Activated B cell treated with CpG ODN at 0.5 μM for 24 hours (primary cell): Measurements from ENCODE around the gene ZNF677. TPM values are rescaled to one million over a fixed set of nuclear protein-coding genes. Genes with fewer than 3 reads are reported as not detected.
"Not testable (repeated sequence)": the region's sequence is repeated elsewhere in the genome, so short reads cannot be mapped to it uniquely, and the experiment has no call there.

ENCODE experiments used
- ATAC-seq: fragments of 200-7000 bp; cut with Tn5 transposase; one replicate; pipeline ENCODE4 v1.10.0; 2021; ENCODE audit warnings: low read depth, mild to moderate bottlenecking, moderate library complexity
- CTCF ChIA-PET: fragments of 350-600 bp; sonication (Branson Sonifier 250); formaldehyde crosslinking; loops from one replicate; lab custom pipeline; 2021; ENCODE audit warnings: antibody characterized with exemption; lab: Charles Lee
- POLR2A ChIA-PET: fragments of 350-600 bp; sonication (Branson Sonifier 250); formaldehyde crosslinking; loops from one replicate; lab custom pipeline; 2021; ENCODE audit warnings: antibody characterized with exemption; lab: Charles Lee
- DNase-seq: peaks from one replicate; pipeline ENCODE4 v3.0.0; 2022
- H3K27ac Mint-ChIP-seq: one replicate; pipeline ENCODE4 v1.8.0; 2020; ENCODE audit warnings: mixed read lengths
- H3K27me3 Mint-ChIP-seq: one replicate; pipeline ENCODE4 v1.8.0; 2021; ENCODE audit warnings: mixed read lengths
- H3K36me3 Mint-ChIP-seq: one replicate; pipeline ENCODE4 v1.8.0; 2021; ENCODE audit warnings: low read depth, mixed read lengths
- H3K4me1 Mint-ChIP-seq: one replicate; pipeline ENCODE4 v1.8.0; 2021; ENCODE audit warnings: mixed read lengths
- H3K4me3 Mint-ChIP-seq: one replicate; pipeline ENCODE4 v1.8.0; 2020; ENCODE audit warnings: mild to moderate bottlenecking, mixed read lengths
- H3K9me3 Mint-ChIP-seq: one replicate; pipeline ENCODE4 v1.8.0; 2020; ENCODE audit warnings: mixed read lengths
- CTCF ChIP-seq: fragments of 200-600 bp; IDR thresholded peaks from one replicate; pipeline ENCODE4 v1.8.0; 2022; ENCODE audit warnings: antibody characterized with exemption, mild to moderate bottlenecking
- intact Hi-C: fragments of 100-400 bp; cut with micrococcal nuclease; formaldehyde crosslinking; loops from one replicate; pipeline ENCODE4 v1.15.1; 2024
- total RNA-seq: library from RNA; stranded (reverse); gene quantifications from 2 replicates; pipeline ENCODE4 v1.2.3, GENCODE V29; 2022

ZNF677 gene
- total RNA-seq, 1 donor from 2014 or later, result 13.7 TPM

GRCh38 chr19:53195265-53195903 lies 59.3 kb downstream of the ZNF677 start:
- TF ChIP-seq CTCF, result no peak
- DNase-seq (peak; percentile 50), ATAC-seq (peak; percentile 48)
- peak overlapping the region; percentile 30 for H3K27ac Mint-ChIP-seq
- H3K4me3 Mint-ChIP-seq, result peak overlapping the region; percentile 39
- peaks cover 7% of the 10 kb centered on the region for H3K9me3 Mint-ChIP-seq
- H3K36me3 Mint-ChIP-seq, result peaks cover 45% of the 10 kb centered on the region
- POLR2A ChIA-PET, result interaction anchor here (0.6 to 1.0 kb wide), 6 partner anchors 60 to 341 kb away, joined by 3 to 4 read pairs (median 3); no protein-coding TSS in a partner anchor
- intact Hi-C loops, result loop anchor here (1.0 to 10.0 kb wide), 9 partner anchors 57 to 1039 kb away; partner anchors contain the start of genes NDUFA3, OSCAR, ZNF677 and ZNF761
- H3K27me3 Mint-ChIP-seq, result no peaks in the 10 kb centered on the region
- peaks cover 41% of the 10 kb centered on the region for H3K4me1 Mint-ChIP-seq
- CTCF ChIA-PET, result interaction anchor here (0.6 to 2.4 kb wide), 8 partner anchors 13 to 551 kb away, joined by 3 to 12 read pairs (median 4); no protein-coding TSS in a partner anchor

- Mint-ChIP-seq H3K27ac (peak overlapping the region; percentile 92), H3K36me3 (peaks cover 38% of the 10 kb centered on the region), H3K27me3 (no peaks in the 10 kb centered on the region), H3K4me3 (peak overlapping the region; percentile 95), H3K4me1 (peaks cover 50% of the 10 kb centered on the region), H3K9me3 (peaks cover 4% of the 10 kb centered on the region)
- DNase-seq (no peak), ATAC-seq (no peak)
- POLR2A ChIA-PET, result interaction anchor here (1.1 kb wide), 1 partner anchor 1460 kb away, joined by 3 read pairs; no protein-coding TSS in a partner anchor
- TF ChIP-seq CTCF, result no peak
- intact Hi-C loops, result loop anchor here (1.0 to 10.0 kb wide), 3 partner anchors 34 to 1041 kb away; partner anchors contain the start of gene ZNF347
- CTCF ChIA-PET, result interaction anchor here (2.4 kb wide), 1 partner anchor 553 kb away, joined by 12 read pairs; no protein-coding TSS in a partner anchor
Measured at GRCh38 chr19:53193535-53194222, 61.0 kb downstream of the ZNF677 start.

- H3K27ac Mint-ChIP-seq, result peak within 1 kb of the TSS; percentile 92
- DNase-seq, result peak; percentile 60
- TF ChIP-seq CTCF, result no peak
- peaks cover 37% of the 10 kb centered on the region for H3K36me3 Mint-ChIP-seq
- peaks cover 50% of the 10 kb centered on the region for H3K4me1 Mint-ChIP-seq
- CTCF ChIA-PET, result no interaction called here
- peak; percentile 58 for ATAC-seq
- intact Hi-C loops, result loop anchor here (1.0 to 10.0 kb wide), 3 partner anchors 34 to 1042 kb away; partner anchors contain the start of gene ZNF347
- peak within 1 kb of the TSS; percentile 95 for H3K4me3 Mint-ChIP-seq
- H3K9me3 Mint-ChIP-seq, result peaks cover 4% of the 10 kb centered on the region
- H3K27me3 Mint-ChIP-seq, result no peaks in the 10 kb centered on the region
- POLR2A ChIA-PET, result interaction anchor here (0.6 to 1.3 kb wide), 3 partner anchors 21 to 1461 kb away, joined by 3 to 4 read pairs (median 3); partner anchors contain the start of gene ZNF347
Measured at GRCh38 chr19:53192771-53193534, 61.7 kb downstream of the ZNF677 start, which contains the start of gene ZNF665. TSS of gene ZNF665 (minus strand) at chr19:53193358. CDS start at chr19:53182898, 10,460 bp downstream.

GRCh38 chr19:53190253-53190652 lies 64.4 kb downstream of the ZNF677 start:
- H3K27me3 Mint-ChIP-seq, result no peaks in the 10 kb centered on the region
- H3K9me3 Mint-ChIP-seq, result peaks cover 7% of the 10 kb centered on the region
- no peak for DNase-seq
- intact Hi-C loops, result loop anchor here (10.0 kb wide), 2 partner anchors 835 to 1045 kb away; no protein-coding TSS in a partner anchor
- no peak for TF ChIP-seq CTCF
- no peak overlapping the region for H3K27ac Mint-ChIP-seq
- no peak overlapping the region for H3K4me3 Mint-ChIP-seq
- POLR2A ChIA-PET, result no interaction called here
- CTCF ChIA-PET, result no interaction called here
- ATAC-seq, result no peak
- peaks cover 38% of the 10 kb centered on the region for H3K4me1 Mint-ChIP-seq
- H3K36me3 Mint-ChIP-seq, result peaks cover 33% of the 10 kb centered on the region

- DNase-seq, H3K9me3 Mint-ChIP-seq, H3K27me3 Mint-ChIP-seq, CTCF ChIA-PET, POLR2A ChIA-PET, H3K4me3 Mint-ChIP-seq, H3K27ac Mint-ChIP-seq, ATAC-seq: not testable (repeated sequence)
- intact Hi-C loops, result loop anchor here (10.0 kb wide), 2 partner anchors 835 to 1045 kb away; no protein-coding TSS in a partner anchor
- Mint-ChIP-seq H3K4me1 (peaks cover 38% of the 10 kb centered on the region), H3K36me3 (peaks cover 33% of the 10 kb centered on the region)
Measured at GRCh38 chr19:53189691-53190198, 64.9 kb downstream of the ZNF677 start.
